CD14-positive monocyte (primary cell): ENCODE measurements around the gene DNAI2. TPM values are rescaled to one million over a fixed set of nuclear protein-coding genes. Genes with fewer than 3 reads are reported as not detected.

Experiments used
- DNase-seq, 3 donors: peaks; one replicate each; pipeline ENCODE4 v3.0.0-alpha.2; 2011 to 2022
- H2AFZ ChIP-seq: 2 replicates; pipeline ENCODE4 v1.6.0; 2012; ENCODE audit warnings: mild to moderate bottlenecking, low read depth, low read length, inconsistent platforms; ENCODE audit not compliant: insufficient read depth, poor library complexity, severe bottlenecking
- H3K27ac ChIP-seq, 2 donors: 1 replicate in 1 of 2; 2 replicates in 1 of 2; pipeline ENCODE4 v1.5.1; 2012 to 2013; ENCODE audit warnings: low read length in 2 of 2, control low read depth in 1 of 2, inconsistent platforms in 1 of 2, low read depth in 1 of 2, mild to moderate bottlenecking in 1 of 2
- H3K27me3 ChIP-seq, 2 donors: one replicate each; pipeline versions ENCODE4 v1.6.0 to v1.6.1; 2011 to 2013; ENCODE audit warnings: low read length in 2 of 2; ENCODE audit not compliant: control insufficient read depth in 2 of 2, insufficient read depth in 2 of 2
- H3K36me3 ChIP-seq, 2 donors: replicated peaks in 1 of 2; 1 replicate in 1 of 2; 2 replicates in 1 of 2; pipeline versions ENCODE4 v1.5.1 to v1.6.1; 2012 to 2013; ENCODE audit warnings: low read length in 2 of 2, control low read depth in 1 of 2, inconsistent platforms in 1 of 2, mild to moderate bottlenecking in 1 of 2; ENCODE audit not compliant: insufficient read depth in 2 of 2, control insufficient read depth in 1 of 2
- H3K4me1 ChIP-seq, 2 donors: 1 replicate in 1 of 2; 2 replicates in 1 of 2; pipeline versions ENCODE4 v1.5.1 to v1.6.1; 2012 to 2013; ENCODE audit warnings: low read length in 2 of 2, control low read depth in 1 of 2, inconsistent platforms in 1 of 2, mild to moderate bottlenecking in 1 of 2, moderate library complexity in 1 of 2; ENCODE audit not compliant: insufficient read depth in 2 of 2, control insufficient read depth in 1 of 2
- H3K4me2 ChIP-seq: replicated peaks from 2 replicates; pipeline ENCODE3; 2012; ENCODE audit warnings: low read length, moderate library complexity, mild to moderate bottlenecking; ENCODE audit not compliant: poor library complexity, severe bottlenecking; ENCODE audit errors: extremely low read depth
- H3K4me3 ChIP-seq, 3 experiments: fragments of 200-600 bp in 1 of 3; sonication (generic) in 1 of 3; replicated peaks in 1 of 3; 1 replicate in 2 of 3; 2 replicates in 1 of 3; pipeline ENCODE4 v1.5.1; 2011 to 2013; ENCODE audit warnings: low read length in 3 of 3, mild to moderate bottlenecking in 3 of 3, control low read depth in 2 of 3, low read depth in 2 of 3, inconsistent platforms in 1 of 3, moderate library complexity in 1 of 3
- H3K79me2 ChIP-seq: 2 replicates; pipeline ENCODE4 v1.6.0; 2012; ENCODE audit warnings: mild to moderate bottlenecking, control low read depth, inconsistent platforms, low read length, moderate library complexity; ENCODE audit not compliant: insufficient read depth
- H3K9ac ChIP-seq: 2 replicates; pipeline ENCODE4 v1.6.0; 2017; ENCODE audit warnings: low read length, mild to moderate bottlenecking; ENCODE audit not compliant: insufficient read depth, poor library complexity, severe bottlenecking
- H3K9me3 ChIP-seq, 2 donors: replicated peaks in 1 of 2; 1 replicate in 1 of 2; 2 replicates in 1 of 2; pipeline versions ENCODE4 v1.5.1 to v1.6.1; 2012 to 2013; ENCODE audit warnings: low read length in 2 of 2, control low read depth in 1 of 2; ENCODE audit not compliant: control insufficient read depth in 1 of 2, insufficient read depth in 1 of 2
- H4K20me1 ChIP-seq: 2 replicates; pipeline ENCODE4 v1.6.0; 2012; ENCODE audit warnings: mild to moderate bottlenecking, low read length, control low read depth, moderate library complexity; ENCODE audit not compliant: insufficient read depth
- H3K27ac Mint-ChIP-seq, 7 donors: one replicate each; pipeline ENCODE4 v1.8.0; 2020; ENCODE audit warnings: mild to moderate bottlenecking in 7 of 7, mixed read lengths in 7 of 7, moderate library complexity in 6 of 7, inconsistent platforms in 2 of 7
- H3K27me3 Mint-ChIP-seq, 3 donors: one replicate each; pipeline ENCODE4 v1.8.0; 2021 to 2022; ENCODE audit warnings: low read depth in 3 of 3, mild to moderate bottlenecking in 3 of 3, mixed read lengths in 3 of 3, moderate library complexity in 3 of 3, inconsistent platforms in 1 of 3
- H3K36me3 Mint-ChIP-seq, 2 donors: one replicate each; pipeline ENCODE4 v1.8.0; 2020; ENCODE audit warnings: mixed read lengths in 2 of 2, inconsistent platforms in 1 of 2, mild to moderate bottlenecking in 1 of 2
- H3K4me1 Mint-ChIP-seq: one replicate; pipeline ENCODE4 v1.8.0; 2020; ENCODE audit warnings: mild to moderate bottlenecking, mixed read lengths
- H3K4me3 Mint-ChIP-seq, 2 donors: one replicate each; pipeline ENCODE4 v1.8.0; 2020; ENCODE audit warnings: mild to moderate bottlenecking in 2 of 2, mixed read lengths in 2 of 2, moderate library complexity in 1 of 2
- H3K9me3 Mint-ChIP-seq, 7 donors: one replicate each; pipeline ENCODE4 v1.8.0; 2020 to 2022; ENCODE audit warnings: mixed read lengths in 7 of 7, mild to moderate bottlenecking in 6 of 7, moderate library complexity in 6 of 7, inconsistent platforms in 2 of 7
- WGBS: methylation state at CpG from one replicate; pipeline ENCODE4 v1.1.5; 2013; ENCODE audit warnings: missing lambda C conversion rate; ENCODE audit not compliant: insufficient coverage; 5-methylcytosine and 5-hydroxymethylcytosine counted together
- intact Hi-C, 2 donors: fragments of 100-400 bp; cut with micrococcal nuclease; formaldehyde crosslinking; loops; one replicate each; pipeline versions ENCODE4 v1.15.0 to v1.15.1; 2023
- polyA plus RNA-seq, 3 donors: library from polyadenylated mRNA; depleted of rRNA in 1 of 3; unstranded in 2 of 3; stranded (reverse) in 1 of 3; fragments of 300-500 nt in 2 of 3; fragments of >200 nt in 1 of 3; fragmentation: Illumina TruSeq in 2 of 3; gene quantifications; 1 replicate in 2 of 3; 2 replicates in 1 of 3; pipeline ENCODE4 v1.2.3, GENCODE V29; 2012 to 2021
- TF ChIP-seq, protein P1 (sequence below): fragments of 200-600 bp; IDR thresholded peaks from one replicate; pipeline ENCODE4 v1.8.0; 2022; ENCODE audit warnings: antibody characterized with exemption, mild to moderate bottlenecking

Gene DNAI2
- polyA plus RNA-seq, 3 donors, result 0.07 TPM; not detected in 2

DNA sequence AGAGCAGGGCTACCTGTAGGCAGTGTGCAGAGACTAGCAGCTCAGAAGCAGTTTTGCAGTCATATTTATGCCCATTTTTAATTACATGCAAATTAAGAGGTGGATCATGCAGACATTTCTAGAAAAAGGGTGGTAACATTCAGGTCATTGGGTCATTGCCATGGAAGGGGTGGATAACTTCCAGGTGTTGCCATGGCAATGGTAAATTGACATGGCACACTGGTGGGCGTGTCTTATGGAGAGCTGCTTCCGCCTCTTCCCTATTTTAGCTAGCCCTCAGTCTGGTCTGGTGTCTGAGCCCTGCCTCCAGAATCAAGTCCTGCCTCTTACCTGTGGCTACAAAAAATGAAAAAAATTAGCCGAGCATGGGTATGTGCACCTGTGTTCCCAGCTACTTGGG lies 2.8 kb upstream of the DNAI2 start:
- peaks cover 0 to 1% of the 10 kb centered on the region in 2 donors for H3K36me3 Mint-ChIP-seq
- no peak overlapping the region for H3K27ac Mint-ChIP-seq
- H4K20me1 ChIP-seq, result no peaks in the 10 kb centered on the region
- intact Hi-C loops, result no loop called here
- H3K9ac ChIP-seq, result no peak overlapping the region
- peaks cover 26% of the 10 kb centered on the region for H3K4me1 Mint-ChIP-seq
- no peak overlapping the region for H3K27ac ChIP-seq
- peak; percentile 33 to 49 (median 41) for DNase-seq
- H3K4me2 ChIP-seq, result no peak overlapping the region
- H3K4me3 Mint-ChIP-seq, result no peak overlapping the region
- 80% methylated on average over 3 of the region's 3 CpGs for WGBS
- no peak overlapping the region for H2AFZ ChIP-seq
- H3K79me2 ChIP-seq, result no peaks in the 10 kb centered on the region
- H3K27me3 ChIP-seq, result peaks cover 3 to 22% of the 10 kb centered on the region in 2 donors
- no peak overlapping the region for H3K4me3 ChIP-seq
- peaks cover 0 to 3% of the 10 kb centered on the region in 2 donors for H3K9me3 ChIP-seq
- peaks cover 5 to 10% (median 7%) of the 10 kb centered on the region in 7 donors for H3K9me3 Mint-ChIP-seq
- H3K36me3 ChIP-seq, result no peaks in the 10 kb centered on the region
- TF ChIP-seq, protein P1, sequence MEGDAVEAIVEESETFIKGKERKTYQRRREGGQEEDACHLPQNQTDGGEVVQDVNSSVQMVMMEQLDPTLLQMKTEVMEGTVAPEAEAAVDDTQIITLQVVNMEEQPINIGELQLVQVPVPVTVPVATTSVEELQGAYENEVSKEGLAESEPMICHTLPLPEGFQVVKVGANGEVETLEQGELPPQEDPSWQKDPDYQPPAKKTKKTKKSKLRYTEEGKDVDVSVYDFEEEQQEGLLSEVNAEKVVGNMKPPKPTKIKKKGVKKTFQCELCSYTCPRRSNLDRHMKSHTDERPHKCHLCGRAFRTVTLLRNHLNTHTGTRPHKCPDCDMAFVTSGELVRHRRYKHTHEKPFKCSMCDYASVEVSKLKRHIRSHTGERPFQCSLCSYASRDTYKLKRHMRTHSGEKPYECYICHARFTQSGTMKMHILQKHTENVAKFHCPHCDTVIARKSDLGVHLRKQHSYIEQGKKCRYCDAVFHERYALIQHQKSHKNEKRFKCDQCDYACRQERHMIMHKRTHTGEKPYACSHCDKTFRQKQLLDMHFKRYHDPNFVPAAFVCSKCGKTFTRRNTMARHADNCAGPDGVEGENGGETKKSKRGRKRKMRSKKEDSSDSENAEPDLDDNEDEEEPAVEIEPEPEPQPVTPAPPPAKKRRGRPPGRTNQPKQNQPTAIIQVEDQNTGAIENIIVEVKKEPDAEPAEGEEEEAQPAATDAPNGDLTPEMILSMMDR, result no peak
- H3K4me1 ChIP-seq, result peaks cover 14% of the 10 kb centered on the region in 2 donors
- peaks cover 28 to 46% (median 38%) of the 10 kb centered on the region in 3 donors for H3K27me3 Mint-ChIP-seq

DNA sequence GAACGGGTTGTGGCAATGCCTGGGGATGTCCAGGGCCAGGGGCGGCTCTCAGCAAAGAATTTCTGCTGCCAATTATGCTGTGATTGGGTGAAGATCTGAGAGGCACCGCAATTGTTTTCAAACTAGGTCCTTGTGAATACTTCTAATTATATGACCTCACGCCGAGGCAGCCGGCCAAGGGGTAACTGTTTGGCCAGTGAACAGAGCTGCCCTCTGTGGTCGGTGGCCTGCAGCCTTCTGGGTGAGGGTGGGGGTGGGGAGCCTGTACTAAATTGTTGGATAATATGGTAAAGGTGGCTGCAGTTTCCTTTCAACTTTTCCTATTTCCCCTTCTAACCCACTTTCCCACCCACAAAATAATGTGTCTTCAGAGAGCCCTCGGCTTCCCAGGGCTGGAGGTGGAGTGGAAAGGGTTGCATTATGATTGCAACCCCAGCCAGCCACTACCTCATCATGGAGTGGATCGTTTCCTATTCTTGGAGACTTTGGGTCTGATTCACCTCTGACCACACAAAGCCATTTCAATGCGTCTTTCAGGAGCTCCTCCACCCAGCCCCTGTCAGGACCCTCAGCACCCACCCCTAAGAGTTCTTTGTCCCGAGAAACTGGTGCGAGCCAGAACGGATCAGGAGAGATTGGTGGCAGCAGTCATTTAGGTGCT lies 2.0 kb upstream of the DNAI2 start:
- peaks cover 29% of the 10 kb centered on the region for H3K4me1 Mint-ChIP-seq
- intact Hi-C loops, result no loop called here
- WGBS, result 100% methylated on average over 2 of the region's 13 CpGs

More for the DNA sequence above, 2.0 kb upstream of the DNAI2 start:
- peaks cover 0 to 1% of the 10 kb centered on the region in 2 donors for H3K36me3 Mint-ChIP-seq
- TF ChIP-seq, protein P1, result no peak
- no peak for DNase-seq
- H3K9me3 ChIP-seq, result peaks cover 0 to 2% of the 10 kb centered on the region in 2 donors
- H3K36me3 ChIP-seq, result no peaks in the 10 kb centered on the region
- H2AFZ ChIP-seq, result no peak overlapping the region
- H3K27me3 ChIP-seq, result peaks cover 3 to 22% of the 10 kb centered on the region in 2 donors
- H3K27ac Mint-ChIP-seq, result peak overlapping the region in 1 of 7 donors; percentile 25
- H3K27me3 Mint-ChIP-seq, result peaks cover 32 to 43% (median 41%) of the 10 kb centered on the region in 3 donors
- H3K4me3 ChIP-seq, result no peak overlapping the region
- no peaks in the 10 kb centered on the region for H4K20me1 ChIP-seq
- H3K27ac ChIP-seq, result no peak overlapping the region
- H3K9me3 Mint-ChIP-seq, result peaks cover 2 to 10% (median 4%) of the 10 kb centered on the region in 7 donors
- H3K9ac ChIP-seq, result no peak overlapping the region
- H3K79me2 ChIP-seq, result no peaks in the 10 kb centered on the region
- peaks cover 14% of the 10 kb centered on the region in 2 donors for H3K4me1 ChIP-seq
- H3K4me2 ChIP-seq, result no peak overlapping the region
- no peak overlapping the region for H3K4me3 Mint-ChIP-seq
